Ovary (tissue), 3 donors: ENCODE results near the gene BTBD19.

Source experiments
- CTCF ChIP-seq, 3 donors: fragments of 450-650 bp in 2 of 3; fragments of 200-600 bp in 1 of 3; IDR thresholded peaks; one replicate each; pipeline versions ENCODE4 v1.5.1 to v1.8.0; 2016 to 2022; ENCODE audit warnings: antibody characterized with exemption in 3 of 3, mild to moderate bottlenecking in 1 of 3
- EP300 ChIP-seq: sonication (generic); formaldehyde crosslinking; IDR thresholded peaks from one replicate; pipeline ENCODE4 v1.6.1; 2017; ENCODE audit warnings: antibody characterized with exemption
- POLR2A ChIP-seq: fragments of 450-650 bp; IDR thresholded peaks from one replicate; pipeline ENCODE4 v1.6.1; 2017; ENCODE audit warnings: antibody characterized with exemption, mild to moderate bottlenecking, moderate library complexity
- donor health status: DM: no; HTN: no; CAD: no.

DNA sequence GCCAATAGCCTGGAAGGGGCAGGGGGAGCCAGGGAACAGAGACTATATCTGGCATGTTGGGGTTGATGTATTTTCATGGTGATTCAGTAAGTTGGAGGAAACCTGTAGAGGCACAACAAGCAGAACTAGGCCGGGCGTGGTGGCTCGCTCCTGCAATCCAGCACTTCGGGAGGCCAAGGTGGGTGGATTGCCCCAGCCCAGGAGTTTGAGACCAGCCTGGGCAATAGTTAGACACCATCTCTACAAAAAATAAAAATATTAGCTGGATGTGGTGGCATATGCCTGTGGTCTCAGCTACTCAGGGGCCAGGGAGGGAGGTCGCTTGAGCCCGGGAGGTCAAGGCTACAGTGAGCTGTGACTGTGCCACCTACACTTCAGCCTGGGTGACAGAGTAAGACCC is 44.9 kb downstream of the BTBD19 start:
- TF ChIP-seq CTCF (IDR thresholded peaks at IDR 0.05) (no peak), POLR2A (no peak), EP300 (no peak)
